ENCODE measurements around the gene LHFPL3. TPM values are rescaled to one million over a fixed set of nuclear protein-coding genes. Genes with fewer than 3 reads are reported as not detected.

LHFPL3 gene
- total and polyA plus RNA-seq, 9 of the 15 experiments (the other 6 are each of a cell fraction or from before 2014, with no cell fraction given): 0.21 to 0.52 TPM; not detected in 7

DNA sequence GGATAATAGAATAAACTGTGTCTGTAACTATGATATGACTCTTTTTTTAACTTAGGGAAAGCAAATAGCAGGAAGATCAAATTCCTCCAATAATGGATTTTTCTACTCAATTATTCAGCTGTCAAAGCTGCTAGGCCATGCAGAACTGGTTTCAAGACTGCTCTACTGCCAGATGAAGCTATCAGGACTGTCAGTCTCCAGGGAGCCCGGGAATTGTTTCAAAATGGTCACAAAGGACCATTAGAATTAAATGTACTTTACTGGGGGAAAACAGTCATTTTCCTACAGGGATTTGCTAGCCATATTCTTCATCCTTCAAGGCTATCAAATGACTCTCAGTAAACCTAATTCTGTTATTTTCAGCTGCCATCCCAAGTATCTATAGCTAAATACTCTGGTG is 276.3 kb downstream of the LHFPL3 start (continued):
- TF ChIP-seq, protein P1, sequence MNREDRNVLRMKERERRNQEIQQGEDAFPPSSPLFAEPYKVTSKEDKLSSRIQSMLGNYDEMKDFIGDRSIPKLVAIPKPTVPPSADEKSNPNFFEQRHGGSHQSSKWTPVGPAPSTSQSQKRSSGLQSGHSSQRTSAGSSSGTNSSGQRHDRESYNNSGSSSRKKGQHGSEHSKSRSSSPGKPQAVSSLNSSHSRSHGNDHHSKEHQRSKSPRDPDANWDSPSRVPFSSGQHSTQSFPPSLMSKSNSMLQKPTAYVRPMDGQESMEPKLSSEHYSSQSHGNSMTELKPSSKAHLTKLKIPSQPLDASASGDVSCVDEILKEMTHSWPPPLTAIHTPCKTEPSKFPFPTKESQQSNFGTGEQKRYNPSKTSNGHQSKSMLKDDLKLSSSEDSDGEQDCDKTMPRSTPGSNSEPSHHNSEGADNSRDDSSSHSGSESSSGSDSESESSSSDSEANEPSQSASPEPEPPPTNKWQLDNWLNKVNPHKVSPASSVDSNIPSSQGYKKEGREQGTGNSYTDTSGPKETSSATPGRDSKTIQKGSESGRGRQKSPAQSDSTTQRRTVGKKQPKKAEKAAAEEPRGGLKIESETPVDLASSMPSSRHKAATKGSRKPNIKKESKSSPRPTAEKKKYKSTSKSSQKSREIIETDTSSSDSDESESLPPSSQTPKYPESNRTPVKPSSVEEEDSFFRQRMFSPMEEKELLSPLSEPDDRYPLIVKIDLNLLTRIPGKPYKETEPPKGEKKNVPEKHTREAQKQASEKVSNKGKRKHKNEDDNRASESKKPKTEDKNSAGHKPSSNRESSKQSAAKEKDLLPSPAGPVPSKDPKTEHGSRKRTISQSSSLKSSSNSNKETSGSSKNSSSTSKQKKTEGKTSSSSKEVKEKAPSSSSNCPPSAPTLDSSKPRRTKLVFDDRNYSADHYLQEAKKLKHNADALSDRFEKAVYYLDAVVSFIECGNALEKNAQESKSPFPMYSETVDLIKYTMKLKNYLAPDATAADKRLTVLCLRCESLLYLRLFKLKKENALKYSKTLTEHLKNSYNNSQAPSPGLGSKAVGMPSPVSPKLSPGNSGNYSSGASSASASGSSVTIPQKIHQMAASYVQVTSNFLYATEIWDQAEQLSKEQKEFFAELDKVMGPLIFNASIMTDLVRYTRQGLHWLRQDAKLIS (CRISPR knock-in tag; IDR thresholded peaks at IDR 0.05): no peak
- TF ChIP-seq TRIM24 (IDR thresholded peaks at IDR 0.05): no peak

- TF ChIP-seq POU5F1 (IDR thresholded peaks at IDR 0.05; ENCODE audit: borderline replicate concordance, low read depth, low read length, partially characterized antibody) (no peak), KDM5B (IDR thresholded peaks at IDR 0.05; ENCODE audit: insufficient replicate concordance, low read depth, low read length) (no peak), ZNF184 (CRISPR knock-in tag; IDR thresholded peaks at IDR 0.05) (no peak), DDX20 (tag; IDR thresholded peaks at IDR 0.05; ENCODE audit: low read depth) (no peak), PCBP2 (IDR thresholded peaks at IDR 0.05; ENCODE audit: low read depth, low read length, poor library complexity, severe bottlenecking) (no peak), ZNF408 (CRISPR knock-in tag; IDR thresholded peaks at IDR 0.05; ENCODE audit: low read depth) (no peak), FOSL1 (tag; conservative IDR thresholded peaks at IDR 0.05) (no peak), HNRNPH1 (optimal IDR thresholded peaks at IDR 0.05; ENCODE audit: low read depth, low read length) (no peak), SMC3 (conservative IDR thresholded peaks at IDR 0.05; ENCODE audit: insufficient read depth, low read depth, low read length) (no peak), ZBTB49 (CRISPR knock-in tag; IDR thresholded peaks at IDR 0.05; ENCODE audit: borderline replicate concordance) (no peak), DNMT1 (IDR thresholded peaks at IDR 0.05) (no peak), TAL1 (IDR thresholded peaks at IDR 0.05) (no peak), ZC3H11A (IDR thresholded peaks at IDR 0.05; ENCODE audit: low read depth, low read length) (no peak)
- in situ Hi-C loops (cut with MboI): no loop called here
- Histone ChIP-seq H3K9me1 (ENCODE audit: control insufficient read depth, insufficient read depth, low read length) (no peaks in the 10 kb centered on the region), H3K9ac (ENCODE audit: insufficient read depth in 1 of 2, low read depth in 2 of 2, low read length in 2 of 2) (no peak overlapping the region), H3K27me3 (ENCODE audit: control insufficient read depth in 2 of 2, insufficient read depth in 2 of 2, low read length in 2 of 2) (no peaks in the 10 kb centered on the region), H3K36me3 (ENCODE audit: control insufficient read depth, insufficient read depth, low read length) (no peaks in the 10 kb centered on the region), H3K27ac (ENCODE audit: extremely low read depth, low read depth, low read length) (no peak overlapping the region), H3K4me2 (ENCODE audit: insufficient read depth, low read length) (no peak overlapping the region), H3K4me1 (replicated peaks in 1 of 2; ENCODE audit: control insufficient read depth in 2 of 2, insufficient read depth in 2 of 2, low read length in 2 of 2) (no peaks in the 10 kb centered on the region), H3K79me2 (ENCODE audit: control insufficient read depth, insufficient read depth, low read length) (no peaks in the 10 kb centered on the region), H4K20me1 (replicated peaks; ENCODE audit: control insufficient read depth, insufficient read depth, low read length) (no peaks in the 10 kb centered on the region), H3K9me3 (replicated peaks; ENCODE audit: control insufficient read depth, insufficient read depth, low read depth, low read length) (no peaks in the 10 kb centered on the region), H3K4me3 (no peak overlapping the region), H2AFZ (ENCODE audit: low read depth, low read length) (no peak overlapping the region)
- DNase-seq (ENCODE audit: extremely low read depth in 1 of 4, low spot score in 3 of 4) (no peak), ATAC-seq (no peak), FAIRE-seq (no peak)
- ChIA-PET CTCF (ENCODE audit: low intra/inter-chr PET ratio) (no interaction called here), POLR2A (interaction anchor here (1.1 kb wide), 1 partner anchor 21 kb away, joined by 3 read pairs; no protein-coding TSS in a partner anchor)
- intact Hi-C loops (cut with micrococcal nuclease): no loop called here
- BruUV-seq (replicated peaks): no TSS peak
- WGBS (ENCODE audit: insufficient coverage, low coverage, missing lambda C conversion rate): 0% methylated on average over 3 of the region's 3 CpGs
These were observed 292.9 kb downstream of the LHFPL3 start for GRCh38 chr7:104621321-104621720.

Data from K562 (cell line).